DND-41 (cell line): ENCODE measurements around the gene FHL3.

Experiments
- EZH2 ChIP-seq: IDR thresholded peaks from 3 replicates; pipeline ENCODE4 v1.6.1; 2012; ENCODE audit warnings: borderline replicate concordance, low read depth, mild to moderate bottlenecking, moderate library complexity, low read length, inconsistent platforms; ENCODE audit not compliant: severe bottlenecking
- TF ChIP-seq, protein P1 (sequence below): IDR thresholded peaks from 2 replicates; pipeline ENCODE4 v1.5.1; 2012; ENCODE audit warnings: borderline replicate concordance, low read length, moderate library complexity, mild to moderate bottlenecking; ENCODE audit not compliant: poor library complexity, severe bottlenecking; ENCODE audit errors: extremely low read depth

- TF ChIP-seq, protein P1, sequence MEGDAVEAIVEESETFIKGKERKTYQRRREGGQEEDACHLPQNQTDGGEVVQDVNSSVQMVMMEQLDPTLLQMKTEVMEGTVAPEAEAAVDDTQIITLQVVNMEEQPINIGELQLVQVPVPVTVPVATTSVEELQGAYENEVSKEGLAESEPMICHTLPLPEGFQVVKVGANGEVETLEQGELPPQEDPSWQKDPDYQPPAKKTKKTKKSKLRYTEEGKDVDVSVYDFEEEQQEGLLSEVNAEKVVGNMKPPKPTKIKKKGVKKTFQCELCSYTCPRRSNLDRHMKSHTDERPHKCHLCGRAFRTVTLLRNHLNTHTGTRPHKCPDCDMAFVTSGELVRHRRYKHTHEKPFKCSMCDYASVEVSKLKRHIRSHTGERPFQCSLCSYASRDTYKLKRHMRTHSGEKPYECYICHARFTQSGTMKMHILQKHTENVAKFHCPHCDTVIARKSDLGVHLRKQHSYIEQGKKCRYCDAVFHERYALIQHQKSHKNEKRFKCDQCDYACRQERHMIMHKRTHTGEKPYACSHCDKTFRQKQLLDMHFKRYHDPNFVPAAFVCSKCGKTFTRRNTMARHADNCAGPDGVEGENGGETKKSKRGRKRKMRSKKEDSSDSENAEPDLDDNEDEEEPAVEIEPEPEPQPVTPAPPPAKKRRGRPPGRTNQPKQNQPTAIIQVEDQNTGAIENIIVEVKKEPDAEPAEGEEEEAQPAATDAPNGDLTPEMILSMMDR: no peak
- TF ChIP-seq EZH2: no peak
Measured at GRCh38 chr1:38051079-38051543, 45.8 kb upstream of the FHL3 start.
